T-helper 1 cell treated with Interleukin-12 subunit alpha and Interleukin-12 subunit beta and Interleukin-4 antibody, amounts not matched to agents 30 ng/mL and 1 ng/mL, for 36 hours (primary cell): ENCODE data around the gene ABCC11. TPM values are rescaled to one million over a fixed set of nuclear protein-coding genes. Genes with fewer than 3 reads are reported as not detected.

ENCODE experiments used
- intact Hi-C: fragments of 100-400 bp; cut with micrococcal nuclease; formaldehyde crosslinking; loops from one replicate; pipeline ENCODE4 v1.15.1; 2024
- total RNA-seq: library from RNA; stranded (reverse); gene quantifications from 2 replicates; pipeline ENCODE4 v1.2.3, GENCODE V29; 2022

The ABCC11 gene
- total RNA-seq, 1 donor from 2014 or later: not detected

- intact Hi-C loops: no loop called here
Measured at GRCh38 chr16:48133455-48134211, 113.7 kb downstream of the ABCC11 start.

GRCh38 chr16:48132696-48133095 is 114.6 kb downstream of the ABCC11 start:
- intact Hi-C loops: no loop called here

- intact Hi-C loops: no loop called here
Measured at GRCh38 chr16:48131201-48131935, 116.0 kb downstream of the ABCC11 start.

GRCh38 chr16:48129926-48130325 is 117.4 kb downstream of the ABCC11 start:
- intact Hi-C loops: no loop called here

GRCh38 chr16:48128769-48129168 is 118.6 kb downstream of the ABCC11 start:
- intact Hi-C loops: no loop called here

GRCh38 chr16:48126801-48127644 is 120.3 kb downstream of the ABCC11 start:
- intact Hi-C loops: no loop called here

GRCh38 chr16:48125888-48126287 is 121.5 kb downstream of the ABCC11 start:
- intact Hi-C loops: no loop called here

- intact Hi-C loops: no loop called here
Measured at GRCh38 chr16:48124266-48124665, 123.1 kb downstream of the ABCC11 start.

- intact Hi-C loops: loop anchor here (1.0 kb wide), 1 partner anchor 35 kb away; no protein-coding TSS in a partner anchor
Measured at GRCh38 chr16:48123104-48123788, 124.1 kb downstream of the ABCC11 start.

GRCh38 chr16:48121276-48121675 is 126.1 kb downstream of the ABCC11 start:
- intact Hi-C loops: no loop called here

- intact Hi-C loops: no loop called here
Measured at GRCh38 chr16:48118841-48119240, 128.5 kb downstream of the ABCC11 start.

GRCh38 chr16:48117217-48118105 is 129.9 kb downstream of the ABCC11 start:
- intact Hi-C loops: loop anchor here (1.0 to 2.0 kb wide), 2 partner anchors 976 to 1171 kb away; no protein-coding TSS in a partner anchor

Other genes with a start within 250 kb of the ABCC11 start
- gene ABCC12, start 91.5 kb downstream of the ABCC11 start, total RNA-seq: not detected in 2 replicates
- 59.2 and 61.8 TPM in 2 replicates for gene LONP2, start 3.2 kb downstream of the ABCC11 start, total RNA-seq
- gene SIAH1, start 137.9 kb upstream of the ABCC11 start, total RNA-seq: 14.3 and 16.1 TPM in 2 replicates